GM21619 (cell line): Measurements from ENCODE around the gene AKT3.
"Not testable (repeated sequence)": the region's sequence is repeated elsewhere in the genome, so short reads cannot be mapped to it uniquely, and the experiment has no call there.

Experiments used
- ATAC-seq: cut with Tn5 transposase; IDR thresholded peaks from one replicate; pipeline ENCODE4 v1.9.1; 2021; ENCODE audit not compliant: unreplicated experiment

Gene AKT3

GRCh38 chr1:243786531-243786930 lies 63.5 kb downstream of the AKT3 start:
- ATAC-seq, result no peak

GRCh38 chr1:243784506-243784905 lies 65.5 kb downstream of the AKT3 start:
- no peak for ATAC-seq

- ATAC-seq, result no peak
These were observed 66.3 kb downstream of the AKT3 start for GRCh38 chr1:243783714-243784113.

GRCh38 chr1:243772361-243773050 lies 77.5 kb downstream of the AKT3 start:
- ATAC-seq, result not testable (repeated sequence)

GRCh38 chr1:243770860-243771259 lies 79.2 kb downstream of the AKT3 start:
- no peak for ATAC-seq

GRCh38 chr1:243765676-243766075 lies 84.4 kb downstream of the AKT3 start:
- no peak for ATAC-seq

GRCh38 chr1:243763806-243764205 lies 86.2 kb downstream of the AKT3 start:
- ATAC-seq, result no peak

- ATAC-seq, result no peak
These were observed 91.4 kb downstream of the AKT3 start for GRCh38 chr1:243758647-243759046.

GRCh38 chr1:243756529-243756928 lies 93.5 kb downstream of the AKT3 start:
- ATAC-seq, result no peak

- no peak for ATAC-seq
These were observed 95.7 kb downstream of the AKT3 start for GRCh38 chr1:243754348-243754747.

GRCh38 chr1:243751506-243751905 lies 98.5 kb downstream of the AKT3 start:
- ATAC-seq, result no peak

GRCh38 chr1:243748706-243749283 lies 101.2 kb downstream of the AKT3 start:
- ATAC-seq, result peak; percentile 97

- no peak for ATAC-seq
These were observed 101.8 kb downstream of the AKT3 start for GRCh38 chr1:243748227-243748626.

GRCh38 chr1:243746751-243747150 lies 103.3 kb downstream of the AKT3 start:
- ATAC-seq, result no peak

GRCh38 chr1:243745356-243745755 lies 104.7 kb downstream of the AKT3 start:
- ATAC-seq, result no peak

GRCh38 chr1:243742819-243743218 lies 107.2 kb downstream of the AKT3 start:
- no peak for ATAC-seq

- no peak for ATAC-seq
These were observed 109.6 kb downstream of the AKT3 start for GRCh38 chr1:243740255-243740999.

- ATAC-seq, result no peak
These were observed 110.6 kb downstream of the AKT3 start for GRCh38 chr1:243739335-243740003.

GRCh38 chr1:243738020-243738419 lies 112.0 kb downstream of the AKT3 start:
- no peak for ATAC-seq

- no peak for ATAC-seq
These were observed 114.6 kb downstream of the AKT3 start for GRCh38 chr1:243735457-243735856.

- ATAC-seq, result no peak
These were observed 115.7 kb downstream of the AKT3 start for GRCh38 chr1:243734308-243734695.
